Fibroblast of lung (primary cell): Measurements from ENCODE around the gene ERBB3. TPM values are rescaled to one million over a fixed set of nuclear protein-coding genes. Genes with fewer than 3 reads are reported as not detected.

Experiments
- DNase-seq, 2 donors: peaks; one replicate each; pipeline versions ENCODE4 v3.0.0 to v3.0.0-alpha.2; 2010; ENCODE audit warnings: low read depth in 2 of 2
- H2AFZ ChIP-seq: 2 replicates; pipeline ENCODE4 v1.5.1; 2012; ENCODE audit warnings: low read length, control low read depth, inconsistent platforms
- H3K27ac ChIP-seq: 2 replicates; pipeline ENCODE4 v1.5.1; 2011; ENCODE audit warnings: low read length, control low read depth; ENCODE audit not compliant: insufficient read depth
- H3K27me3 ChIP-seq: 2 replicates; pipeline ENCODE4 v1.5.1; 2011; ENCODE audit warnings: mild to moderate bottlenecking, low read length; ENCODE audit not compliant: control insufficient read depth, insufficient read depth
- H3K36me3 ChIP-seq: 2 replicates; pipeline ENCODE4 v1.5.1; 2011; ENCODE audit warnings: low read length; ENCODE audit not compliant: control insufficient read depth, insufficient read depth
- H3K4me1 ChIP-seq: 2 replicates; pipeline ENCODE4 v1.5.1; 2011; ENCODE audit warnings: low read length; ENCODE audit not compliant: control insufficient read depth, insufficient read depth; ENCODE audit errors: extremely low read depth
- H3K4me2 ChIP-seq: 2 replicates; pipeline ENCODE4 v1.5.1; 2011; ENCODE audit warnings: low read length, control low read depth; ENCODE audit not compliant: insufficient read depth; ENCODE audit errors: extremely low read depth
- H3K4me3 ChIP-seq, 4 experiments: fragments of 200-600 bp in 1 of 4; sonication (generic) in 1 of 4; replicated peaks in 1 of 4; 2 replicates each; pipeline ENCODE4 v1.5.1; 2011 to 2016; ENCODE audit warnings: low read length in 4 of 4, low read depth in 3 of 4, mild to moderate bottlenecking in 3 of 4, control low read depth in 2 of 4, inconsistent platforms in 1 of 4, mixed read lengths in 1 of 4; ENCODE audit not compliant: insufficient read depth in 1 of 4; ENCODE audit errors: control extremely low read depth in 1 of 4
- H3K79me2 ChIP-seq: 2 replicates; pipeline ENCODE4 v1.5.1; 2012; ENCODE audit warnings: mild to moderate bottlenecking, low read length, inconsistent platforms; ENCODE audit not compliant: control insufficient read depth, insufficient read depth
- H3K9ac ChIP-seq: 2 replicates; pipeline ENCODE4 v1.5.1; 2011; ENCODE audit warnings: mild to moderate bottlenecking, low read length, control low read depth; ENCODE audit not compliant: insufficient read depth
- H3K9me3 ChIP-seq: 2 replicates; pipeline ENCODE4 v1.5.1; 2012; ENCODE audit warnings: low read depth, low read length; ENCODE audit not compliant: control insufficient read depth, insufficient read depth
- H4K20me1 ChIP-seq: 2 replicates; pipeline ENCODE4 v1.5.1; 2011; ENCODE audit warnings: low read length; ENCODE audit not compliant: control insufficient read depth, insufficient read depth; ENCODE audit errors: extremely low read depth
- CTCF ChIP-seq, 2 donors: IDR thresholded peaks in 1 of 2; conservative IDR thresholded peaks in 1 of 2; 1 replicate in 1 of 2; 2 replicates in 1 of 2; pipeline ENCODE4 v1.5.1; 2011 to 2012; ENCODE audit warnings: low read length in 2 of 2, control low read depth in 1 of 2, inconsistent platforms in 1 of 2, low read depth in 1 of 2, mild to moderate bottlenecking in 1 of 2
- EZH2 ChIP-seq: IDR thresholded peaks from 2 replicates; pipeline ENCODE4 v1.5.1; 2012; ENCODE audit warnings: low read length, control low read depth, mild to moderate bottlenecking; ENCODE audit errors: missing control alignments
- polyA plus RNA-seq, 2 donors: library from polyadenylated mRNA; depleted of rRNA in 1 of 2; stranded (reverse) in 1 of 2; unstranded in 1 of 2; fragments of >200 nt; gene quantifications; 2 replicates each; pipeline ENCODE4 v1.2.1, GENCODE V29; 2011 to 2012; ENCODE audit warnings: missing spikeins in 1 of 2
- total RNA-seq: library from RNA; depleted of rRNA; stranded (reverse); fragments of >200 nt; gene quantifications from 2 replicates; pipeline ENCODE4 v1.2.1, GENCODE V29; 2014

The ERBB3 gene
- total and polyA plus RNA-seq, 2 donors (not counting 1 experiment from before 2014, with no cell fraction given), result 0.66 to 0.92 TPM

- peak in 1 of 2 donors; percentile 59 for DNase-seq
- H4K20me1 ChIP-seq, result no peaks in the 10 kb centered on the region
- H3K9ac ChIP-seq, result no peak overlapping the region
- H3K9me3 ChIP-seq, result no peaks in the 10 kb centered on the region
- H3K4me3 ChIP-seq, result peak overlapping the region in 1 of 4 experiments; percentile 29
- peaks cover 14% of the 10 kb centered on the region for H3K79me2 ChIP-seq
- H3K27me3 ChIP-seq, result no peaks in the 10 kb centered on the region
- peak overlapping the region; percentile 91 for H3K27ac ChIP-seq
- H3K36me3 ChIP-seq, result peaks cover 10% of the 10 kb centered on the region
- peaks cover 15% of the 10 kb centered on the region for H3K4me1 ChIP-seq
- TF ChIP-seq CTCF (conservative IDR thresholded peaks at IDR 0.05 in 1 of 2, IDR thresholded peaks at IDR 0.05 in 1 of 2; ENCODE audit: low read depth in 1 of 2, low read length in 2 of 2) (no peak), EZH2 (no peak)
- no peak overlapping the region for H3K4me2 ChIP-seq
- H2AFZ ChIP-seq, result no peak overlapping the region
Measured at GRCh38 chr12:56120158-56120846, 40.3 kb downstream of the ERBB3 start.

- TF ChIP-seq EZH2, result no peak
- no peak for TF ChIP-seq CTCF (conservative IDR thresholded peaks at IDR 0.05 in 1 of 2, IDR thresholded peaks at IDR 0.05 in 1 of 2; ENCODE audit: low read depth in 1 of 2, low read length in 2 of 2)
- Histone ChIP-seq H3K9ac (no peak overlapping the region), H3K4me2 (no peak overlapping the region), H3K9me3 (no peaks in the 10 kb centered on the region), H3K4me1 (peaks cover 15% of the 10 kb centered on the region), H3K4me3 (no peak overlapping the region), H4K20me1 (no peaks in the 10 kb centered on the region), H3K27me3 (no peaks in the 10 kb centered on the region), H3K79me2 (peaks cover 14% of the 10 kb centered on the region), H2AFZ (no peak overlapping the region), H3K36me3 (peaks cover 10% of the 10 kb centered on the region), H3K27ac (no peak overlapping the region)
- no peak for DNase-seq
Measured at GRCh38 chr12:56121204-56121870, 41.4 kb downstream of the ERBB3 start.

- no peak overlapping the region for H3K9ac ChIP-seq
- TF ChIP-seq CTCF (conservative IDR thresholded peaks at IDR 0.05 in 1 of 2, IDR thresholded peaks at IDR 0.05 in 1 of 2; ENCODE audit: low read depth in 1 of 2, low read length in 2 of 2), result no peak
- no peak overlapping the region for H3K4me2 ChIP-seq
- H3K27me3 ChIP-seq, result no peaks in the 10 kb centered on the region
- H3K36me3 ChIP-seq, result peaks cover 10% of the 10 kb centered on the region
- peaks cover 5% of the 10 kb centered on the region for H3K79me2 ChIP-seq
- no peaks in the 10 kb centered on the region for H3K9me3 ChIP-seq
- H4K20me1 ChIP-seq, result no peaks in the 10 kb centered on the region
- H3K4me1 ChIP-seq, result peaks cover 22% of the 10 kb centered on the region
- DNase-seq, result no peak
- no peak overlapping the region for H3K27ac ChIP-seq
- no peak overlapping the region for H2AFZ ChIP-seq
- no peak overlapping the region for H3K4me3 ChIP-seq
Measured at GRCh38 chr12:56122637-56123036, 42.7 kb downstream of the ERBB3 start.
